Muscle of leg (tissue), 11 donors: ENCODE data around the gene NEU4. TPM values are rescaled to one million over a fixed set of nuclear protein-coding genes. Genes with fewer than 3 reads are reported as not detected.
"Not testable (repeated sequence)": the region's sequence is repeated elsewhere in the genome, so short reads cannot be mapped to it uniquely, and the experiment has no call there.

Experiments used
- DNase-seq: peaks from one replicate; pipeline ENCODE4 v3.0.0; 2013
- H3K27ac ChIP-seq: one replicate; pipeline ENCODE4 v1.5.1; 2013; ENCODE audit warnings: mild to moderate bottlenecking, low read length, control low read depth
- H3K27me3 ChIP-seq: one replicate; pipeline ENCODE4 v1.6.1; 2013; ENCODE audit warnings: low read length; ENCODE audit not compliant: control insufficient read depth, insufficient read depth
- H3K36me3 ChIP-seq: one replicate; pipeline ENCODE4 v1.6.1; 2013; ENCODE audit warnings: low read length; ENCODE audit not compliant: control insufficient read depth, insufficient read depth
- H3K4me1 ChIP-seq: one replicate; pipeline ENCODE4 v1.6.1; 2013; ENCODE audit warnings: low read length; ENCODE audit not compliant: control insufficient read depth, insufficient read depth
- H3K4me3 ChIP-seq: one replicate; pipeline ENCODE4 v1.5.1; 2013; ENCODE audit warnings: low read length, control low read depth
- H3K9me3 ChIP-seq: replicated peaks from 2 replicates; pipeline ENCODE4 v1.6.1; 2013; ENCODE audit warnings: low read depth, low read length; ENCODE audit not compliant: control insufficient read depth
- WGBS: methylation state at CpG from one replicate; pipeline ENCODE4 v1.1.5; 2013; ENCODE audit warnings: missing lambda C conversion rate; ENCODE audit not compliant: insufficient coverage; 5-methylcytosine and 5-hydroxymethylcytosine counted together
- polyA plus RNA-seq, 8 donors: library from polyadenylated mRNA; unstranded; fragments of 120-200 nt; gene quantifications; one replicate each; pipeline versions ENCODE4 v1.2.1 to v1.2.3, GENCODE V29; 2013; ENCODE audit warnings: inconsistent platforms in 1 of 8, low replicate concordance in 1 of 8; ENCODE audit not compliant: insufficient read length in 8 of 8, insufficient read depth in 1 of 8
- total RNA-seq: library from RNA; stranded (reverse); fragments of 120-200 nt; gene quantifications from one replicate; pipeline ENCODE4 v1.2.4, GENCODE V29; 2013

Gene NEU4
- total and polyA plus RNA-seq, 9 donors, result 4.6 to 10.1 (median 6.7) TPM

DNA sequence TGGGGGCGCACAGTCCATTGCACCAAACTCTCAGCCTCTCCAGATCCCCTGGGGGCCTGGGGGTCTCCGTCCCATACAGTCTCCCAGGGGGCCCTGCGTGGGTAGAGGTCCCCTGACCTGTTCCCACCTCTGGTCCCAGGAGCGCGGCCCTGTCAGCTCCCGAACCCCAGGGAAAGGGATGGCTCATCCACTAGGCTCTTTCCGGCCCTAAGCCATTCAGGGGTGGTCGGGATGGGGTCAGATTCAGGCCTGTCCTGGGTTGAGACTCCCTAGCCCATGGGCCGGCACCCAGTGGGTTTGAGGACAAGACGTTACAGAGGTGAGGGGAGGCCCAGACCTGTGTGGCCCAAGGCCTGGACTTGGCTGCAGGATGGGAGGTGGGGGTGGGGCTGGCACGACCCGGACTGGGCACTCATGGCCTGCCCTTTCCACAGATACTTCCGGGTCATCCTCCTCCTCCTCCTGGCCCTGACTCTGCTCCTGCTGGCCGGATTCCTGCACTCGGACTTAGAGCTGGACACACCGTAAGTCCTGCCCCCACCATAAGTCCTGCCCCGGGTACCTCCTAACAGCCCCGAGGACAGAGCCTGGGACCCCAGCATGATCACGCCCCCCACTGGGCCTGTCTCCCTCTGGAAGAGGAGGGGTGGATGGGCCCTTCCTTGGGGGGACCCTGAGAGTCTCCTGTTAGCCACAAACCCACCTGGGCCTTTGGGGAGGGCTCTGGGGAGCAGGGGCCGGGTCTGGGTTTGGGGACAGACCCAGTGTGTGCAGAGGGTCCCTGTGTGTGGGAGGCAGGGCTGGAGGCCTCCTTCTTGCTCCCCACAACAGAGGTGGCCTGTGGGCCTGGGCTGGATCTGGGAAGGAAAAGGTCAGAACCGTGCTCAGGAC lies 10.1 kb upstream of the NEU4 start:
- Histone ChIP-seq H3K36me3 (no peaks in the 10 kb centered on the region), H3K27me3 (peaks cover 21% of the 10 kb centered on the region), H3K4me3 (no peak overlapping the region), H3K9me3 (no peaks in the 10 kb centered on the region), H3K27ac (no peak overlapping the region), H3K4me1 (peaks cover 15% of the 10 kb centered on the region)
- 85% methylated on average over 11 of the region's 21 CpGs for WGBS
- no peak for DNase-seq

DNA sequence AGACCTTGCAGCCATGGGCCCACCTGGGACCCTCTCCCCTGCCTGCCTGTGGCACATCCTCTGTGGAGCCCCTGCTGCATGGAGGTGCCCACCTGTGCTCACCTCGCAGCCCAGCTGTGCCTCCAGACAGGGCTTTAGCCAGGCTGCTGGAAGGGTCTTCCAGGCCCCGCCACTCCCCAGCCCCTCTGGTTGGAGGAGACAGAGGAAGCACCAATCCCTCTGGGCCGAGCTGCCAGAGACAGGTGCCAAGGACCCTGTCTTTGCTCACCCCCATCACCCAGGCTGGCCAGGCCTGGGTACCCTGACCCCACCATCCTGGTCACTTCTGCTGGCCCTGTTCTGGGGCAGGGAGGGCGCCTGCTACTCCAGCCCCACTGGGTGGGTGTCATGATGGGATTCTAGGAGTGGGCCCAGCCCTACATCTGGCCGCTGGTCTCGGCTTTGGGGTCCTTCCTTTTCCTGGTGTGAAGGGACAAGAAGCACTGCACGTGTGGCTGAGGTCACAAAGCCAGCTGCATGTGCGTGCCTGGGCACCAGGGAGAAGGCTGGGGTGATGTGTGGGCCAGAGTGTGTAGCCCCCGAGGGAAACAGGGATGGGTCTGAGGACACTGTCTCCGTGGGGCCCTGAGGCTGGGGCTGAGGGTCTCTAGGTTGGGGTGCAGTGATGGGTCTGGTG lies 9.3 kb upstream of the NEU4 start:
- no peak for DNase-seq
- Histone ChIP-seq H3K27me3 (peaks cover 26% of the 10 kb centered on the region), H3K36me3 (no peaks in the 10 kb centered on the region), H3K27ac (no peak overlapping the region), H3K9me3 (no peaks in the 10 kb centered on the region), H3K4me1 (peaks cover 23% of the 10 kb centered on the region), H3K4me3 (no peak overlapping the region)
- WGBS, result 74% methylated on average over 6 of the region's 10 CpGs

DNA sequence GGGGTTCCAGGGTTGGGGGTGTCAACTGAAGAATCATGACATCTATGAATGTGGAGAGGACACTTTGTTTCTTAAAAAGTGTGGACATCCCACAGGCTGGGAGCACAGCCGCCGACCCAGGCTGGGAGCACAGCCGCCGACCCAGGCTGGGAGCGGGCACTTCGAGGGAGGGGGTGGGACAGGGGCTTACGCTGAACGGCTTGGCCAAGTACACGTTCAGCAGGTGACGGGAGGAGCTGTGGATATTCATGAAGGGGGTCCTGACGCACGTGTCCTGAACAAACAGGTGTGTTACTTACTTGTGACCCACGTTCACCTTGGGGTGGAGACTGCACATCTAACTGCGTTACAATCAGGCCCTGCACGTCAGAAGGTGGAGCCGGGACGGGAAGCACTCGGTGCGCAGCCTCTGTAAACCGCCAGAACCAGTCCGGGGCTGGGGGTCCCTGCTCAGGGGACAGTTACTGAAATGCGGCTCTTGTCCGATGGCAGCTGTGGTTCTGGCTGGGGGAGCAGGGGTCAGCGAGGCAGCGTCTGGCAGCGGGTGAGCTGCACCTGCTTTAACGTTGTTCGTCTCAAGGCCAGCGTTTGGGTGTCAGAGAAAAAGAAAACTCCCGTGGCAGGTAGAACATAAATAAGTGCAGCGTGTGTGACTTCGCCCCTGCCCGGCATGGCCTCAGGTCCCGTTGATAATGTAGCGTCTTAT lies 8.6 kb upstream of the NEU4 start:
- 55% methylated on average over 34 of the region's 35 CpGs for WGBS
- H3K4me1 ChIP-seq, result peaks cover 26% of the 10 kb centered on the region
- DNase-seq, H3K4me3 ChIP-seq, H3K9me3 ChIP-seq, H3K27ac ChIP-seq, H3K36me3 ChIP-seq: not testable (repeated sequence)
- H3K27me3 ChIP-seq, result peaks cover 29% of the 10 kb centered on the region

DNA sequence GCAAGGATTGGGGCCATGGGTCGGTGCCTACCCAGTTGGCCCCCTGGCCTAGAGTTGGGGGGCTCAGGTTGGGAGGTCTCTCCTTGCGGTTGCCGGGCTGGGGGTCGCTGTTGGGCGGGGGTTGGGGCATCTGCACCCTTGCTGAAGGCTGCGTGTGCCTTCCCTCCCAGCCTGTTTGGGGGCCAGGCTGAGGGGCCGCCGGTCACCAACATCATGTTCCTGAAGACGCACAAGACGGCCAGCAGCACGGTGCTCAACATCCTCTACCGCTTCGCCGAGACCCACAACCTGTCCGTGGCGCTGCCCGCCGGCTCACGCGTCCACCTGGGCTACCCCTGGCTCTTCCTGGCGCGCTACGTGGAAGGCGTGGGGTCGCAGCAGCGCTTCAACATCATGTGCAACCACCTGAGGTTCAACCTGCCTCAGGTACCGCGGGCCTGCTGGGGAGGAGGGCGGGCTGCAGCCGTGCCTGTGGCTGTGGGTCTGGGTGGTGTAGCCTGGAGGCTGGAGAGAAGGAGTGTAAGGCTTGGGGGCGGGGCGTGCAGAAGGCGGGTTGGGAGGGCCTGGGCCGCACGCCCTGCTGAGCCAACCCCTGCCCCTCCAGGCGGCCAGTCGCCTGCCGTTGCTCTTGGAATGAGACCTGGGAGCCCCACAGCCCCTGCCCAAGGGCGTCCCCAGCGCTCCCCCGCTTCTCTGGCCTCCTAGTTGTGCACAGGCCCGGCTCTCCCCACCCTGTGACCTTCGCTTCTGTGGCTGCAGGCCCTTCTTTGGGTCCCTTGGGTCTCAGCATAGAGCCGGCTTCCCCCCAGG lies 7.2 kb upstream of the NEU4 start:
- DNase-seq, result no peak
- 65% methylated on average over 37 of the region's 44 CpGs for WGBS
- Histone ChIP-seq H3K9me3 (no peaks in the 10 kb centered on the region), H3K36me3 (no peaks in the 10 kb centered on the region), H3K4me3 (no peak overlapping the region), H3K27ac (no peak overlapping the region), H3K27me3 (peaks cover 26% of the 10 kb centered on the region), H3K4me1 (peaks cover 26% of the 10 kb centered on the region)

DNA sequence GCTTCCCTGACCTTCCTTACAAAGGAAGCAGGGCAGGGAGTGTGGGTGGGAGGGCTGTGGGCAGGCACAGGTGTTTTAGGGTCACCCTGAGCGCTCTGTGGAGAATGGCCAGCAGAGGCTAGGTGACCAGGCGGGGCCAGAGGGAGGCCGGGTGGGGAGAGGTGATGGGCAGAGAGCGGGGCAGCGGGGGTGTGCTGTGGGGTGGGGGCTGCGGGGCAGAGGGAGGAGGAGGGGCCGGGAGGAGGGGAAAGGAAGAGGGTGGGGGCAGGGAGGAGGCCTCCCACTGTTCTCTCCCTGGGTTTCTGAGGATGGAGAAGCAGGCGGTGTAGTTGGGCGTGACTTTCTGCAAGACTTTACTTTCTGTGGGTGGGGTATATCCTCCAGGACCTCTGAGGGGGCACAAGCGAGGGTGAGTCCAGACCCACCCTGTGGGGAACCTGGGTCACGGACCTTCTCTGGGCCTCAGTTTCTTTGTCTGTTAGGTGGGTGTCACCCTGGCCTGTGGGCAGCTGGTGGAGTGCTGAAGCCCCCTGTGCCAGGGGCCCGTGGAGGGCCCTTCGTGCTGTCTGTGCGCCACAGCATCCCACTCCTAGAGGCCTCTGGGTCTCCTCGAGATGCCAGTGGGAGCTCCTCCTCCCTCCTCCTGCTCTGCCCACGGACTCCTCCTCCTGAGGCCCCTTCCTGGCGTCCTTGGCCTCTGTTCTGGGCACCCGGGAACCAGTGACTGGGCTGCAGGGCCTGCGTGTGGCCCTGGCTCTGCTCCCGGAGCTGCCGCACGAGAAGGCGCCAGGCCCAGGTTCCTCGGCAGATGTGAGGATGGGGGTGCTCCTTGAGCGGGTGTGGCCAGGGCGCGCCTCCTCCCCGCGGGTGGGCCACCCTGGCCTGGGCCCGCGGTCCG lies 6.3 kb upstream of the NEU4 start:
- Histone ChIP-seq H3K27me3 (peaks cover 26% of the 10 kb centered on the region), H3K4me1 (peaks cover 24% of the 10 kb centered on the region), H3K4me3 (peak overlapping the region; percentile 37), H3K27ac (no peak overlapping the region), H3K9me3 (no peaks in the 10 kb centered on the region), H3K36me3 (no peaks in the 10 kb centered on the region)
- 43% methylated on average over 28 of the region's 32 CpGs for WGBS
- DNase-seq, result no peak

DNA sequence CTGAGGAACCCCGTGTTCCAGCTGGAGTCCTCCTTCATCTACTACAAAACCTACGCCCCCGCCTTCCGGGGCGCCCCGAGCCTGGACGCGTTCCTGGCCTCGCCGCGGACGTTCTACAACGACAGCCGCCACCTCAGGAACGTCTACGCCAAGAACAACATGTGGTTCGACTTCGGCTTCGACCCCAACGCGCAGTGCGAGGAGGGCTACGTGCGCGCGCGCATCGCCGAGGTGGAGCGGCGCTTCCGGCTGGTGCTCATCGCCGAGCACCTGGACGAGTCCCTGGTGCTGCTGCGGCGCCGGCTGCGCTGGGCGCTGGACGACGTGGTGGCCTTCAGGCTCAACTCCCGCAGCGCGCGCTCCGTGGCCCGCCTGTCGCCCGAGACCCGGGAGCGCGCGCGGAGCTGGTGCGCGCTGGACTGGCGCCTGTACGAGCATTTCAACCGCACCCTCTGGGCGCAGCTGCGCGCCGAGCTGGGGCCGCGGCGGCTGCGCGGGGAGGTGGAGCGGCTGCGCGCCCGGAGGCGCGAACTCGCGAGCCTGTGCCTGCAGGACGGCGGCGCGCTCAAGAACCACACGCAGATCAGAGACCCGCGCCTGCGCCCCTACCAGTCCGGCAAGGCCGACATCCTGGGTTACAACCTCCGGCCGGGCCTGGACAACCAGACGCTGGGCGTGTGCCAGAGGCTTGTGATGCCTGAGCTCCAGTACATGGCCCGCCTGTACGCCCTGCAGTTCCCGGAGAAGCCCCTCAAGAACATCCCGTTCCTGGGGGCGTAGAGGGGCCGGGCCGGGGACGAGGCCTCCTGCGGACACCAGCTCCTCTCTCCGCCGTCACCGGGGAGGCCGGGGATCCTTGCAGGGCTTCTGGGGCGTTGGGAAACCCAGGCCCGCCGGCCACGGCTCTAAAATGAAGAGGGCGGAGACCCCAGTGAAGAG lies 5.3 kb upstream of the NEU4 start:
- Histone ChIP-seq H3K9me3 (no peaks in the 10 kb centered on the region), H3K27ac (no peak overlapping the region), H3K36me3 (no peaks in the 10 kb centered on the region), H3K4me1 (peaks cover 24% of the 10 kb centered on the region), H3K4me3 (peak overlapping the region; percentile 48), H3K27me3 (peaks cover 26% of the 10 kb centered on the region)
- peak; percentile 84 for DNase-seq
- under 1% methylated on average over 109 of the region's 109 CpGs for WGBS

DNA sequence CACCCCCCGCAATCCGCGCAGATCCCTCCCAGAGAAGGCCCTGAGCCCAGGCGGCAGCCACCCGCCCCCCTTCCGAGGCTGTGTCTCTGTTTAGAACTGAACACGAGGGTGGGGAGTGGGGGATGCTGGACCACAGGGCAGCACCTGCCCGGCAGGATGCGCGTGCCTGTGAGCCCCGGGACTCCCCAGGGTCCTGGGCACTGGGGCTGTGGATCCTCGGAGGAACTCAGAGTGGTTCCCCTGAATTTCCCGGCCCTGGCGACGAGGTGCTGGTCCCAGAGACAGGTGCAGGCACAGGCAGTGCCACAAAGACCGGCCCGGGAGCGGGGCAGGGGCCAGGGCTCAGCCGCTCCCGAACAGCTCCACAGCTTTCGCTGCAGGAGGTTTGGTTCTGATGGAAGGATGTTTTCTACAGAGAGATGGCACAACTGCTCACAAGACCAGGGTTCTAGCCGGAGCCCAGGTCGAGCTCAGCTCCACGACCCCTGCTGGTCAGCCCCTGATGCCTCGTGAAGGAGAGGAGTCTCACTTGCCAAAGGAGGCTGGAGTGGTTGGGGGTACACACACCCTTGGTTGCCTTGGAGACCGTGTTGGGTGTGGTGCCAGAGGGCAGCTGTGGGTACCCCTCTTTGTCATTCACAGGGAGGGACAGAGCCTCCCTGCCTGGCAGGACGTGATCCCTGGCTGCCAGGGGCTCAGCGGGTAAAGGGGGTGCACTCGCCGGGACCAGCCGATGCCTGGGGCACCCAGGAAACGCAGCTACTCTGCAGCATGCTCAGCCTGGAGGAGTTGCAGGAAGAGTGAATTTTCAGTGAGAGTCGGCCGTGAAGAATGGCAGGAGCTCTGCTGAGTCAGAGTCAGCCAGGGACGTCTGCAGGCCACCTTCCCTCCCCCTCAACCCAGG lies 4.4 kb upstream of the NEU4 start:
- Histone ChIP-seq H3K36me3 (no peaks in the 10 kb centered on the region), H3K27me3 (peaks cover 26% of the 10 kb centered on the region), H3K4me1 (peaks cover 32% of the 10 kb centered on the region), H3K27ac (no peak overlapping the region), H3K4me3 (peak overlapping the region; percentile 48), H3K9me3 (no peaks in the 10 kb centered on the region)
- 11% methylated on average over 25 of the region's 35 CpGs for WGBS
- DNase-seq, result no peak

DNA sequence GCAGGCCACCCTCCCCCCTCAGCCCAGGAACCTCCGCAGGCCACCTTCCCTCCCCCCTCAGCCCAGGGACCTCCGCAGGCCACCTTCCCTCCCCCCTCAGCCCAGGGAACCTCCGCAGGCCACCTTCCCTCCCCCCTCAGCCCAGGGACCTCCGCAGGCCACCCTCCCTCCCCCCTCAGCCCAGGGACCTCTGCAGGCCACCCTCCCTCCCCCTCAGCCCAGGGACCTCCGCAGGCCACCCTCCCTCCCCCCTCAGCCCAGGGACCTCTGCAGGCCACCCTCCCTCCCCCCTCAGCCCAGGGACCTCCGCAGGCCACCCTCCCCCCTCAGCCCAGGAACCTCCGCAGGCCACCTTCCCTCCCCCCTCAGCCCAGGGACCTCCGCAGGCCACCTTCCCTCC lies 2.8 kb upstream of the NEU4 start:
- WGBS, result no CpG with 5 or more reads among the region's 8 CpGs
- not testable (repeated sequence) for H3K4me3 ChIP-seq

More for the DNA sequence above, 2.8 kb upstream of the NEU4 start:
- not testable (repeated sequence) for H3K27ac ChIP-seq, H3K9me3 ChIP-seq, H3K36me3 ChIP-seq, DNase-seq
- Histone ChIP-seq H3K4me1 (peaks cover 45% of the 10 kb centered on the region), H3K27me3 (peaks cover 26% of the 10 kb centered on the region)
